Prostate gland (tissue), 2 donors: ENCODE measurements around the gene SPRTN. TPM values are rescaled to one million over a fixed set of nuclear protein-coding genes. Genes with fewer than 3 reads are reported as not detected.

Source experiments
- DNase-seq: peaks from one replicate; pipeline ENCODE4 v3.0.0-alpha.2; 2019; ENCODE audit warnings: low spot score
- H3K27ac ChIP-seq, 2 donors: fragments of 200-600 bp; sonication (generic); 2 replicates each; pipeline ENCODE4 v1.5.1; 2017 to 2019
- H3K27me3 ChIP-seq: fragments of 200-600 bp; sonication (generic); replicated peaks from 2 replicates; pipeline ENCODE4 v1.5.1; 2019; ENCODE audit not compliant: insufficient read depth
- H3K36me3 ChIP-seq, 2 donors: fragments of 200-600 bp; sonication (generic); 1 replicate in 1 of 2; 2 replicates in 1 of 2; pipeline versions ENCODE4 v1.5.1 to v1.8.1; 2017 to 2019
- H3K4me1 ChIP-seq: fragments of 200-600 bp; sonication (generic); replicated peaks from 2 replicates; pipeline ENCODE4 v1.5.1; 2019
- H3K4me3 ChIP-seq, 2 donors: fragments of 200-600 bp; sonication (generic); 2 replicates each; pipeline ENCODE4 v1.5.1; 2017 to 2019
- H3K9me3 ChIP-seq: fragments of 200-600 bp; sonication (generic); 2 replicates; pipeline ENCODE4 v1.5.1; 2017
- CTCF ChIP-seq, 4 experiments: fragments of 200-600 bp in 2 of 4; fragments of 450-650 bp in 2 of 4; sonication (generic) in 2 of 4; IDR thresholded peaks; 1 replicate in 3 of 4; 2 replicates in 1 of 4; pipeline ENCODE4 v1.5.1; 2016 to 2019; ENCODE audit warnings: antibody characterized with exemption in 4 of 4, mild to moderate bottlenecking in 2 of 4, moderate library complexity in 2 of 4
- POLR2A ChIP-seq: fragments of 450-650 bp; IDR thresholded peaks from one replicate; pipeline ENCODE4 v1.6.1; 2016; ENCODE audit warnings: antibody characterized with exemption, mild to moderate bottlenecking
- POLR2AphosphoS5 ChIP-seq: sonication (generic); formaldehyde crosslinking; IDR thresholded peaks from one replicate; pipeline ENCODE4 v1.6.1; 2017; ENCODE audit warnings: antibody characterized with exemption
- WGBS: methylation state at CpG from one replicate; pipeline ENCODE4 v1.1.5; 2018; 5-methylcytosine and 5-hydroxymethylcytosine counted together
- intact Hi-C: fragments of 100-400 bp; cut with DNase I; formaldehyde crosslinking; loops from one replicate; pipeline ENCODE4 v1.14.2; 2022
- total RNA-seq, 2 donors: library from RNA; depleted of rRNA; stranded (reverse); fragments of >200 nt; gene quantifications; one replicate each; pipeline ENCODE4 v1.1.0, GENCODE V29; 2016

The SPRTN gene
- total RNA-seq, 2 donors from 2014 or later, result 10.8 to 23.4 TPM

GRCh38 chr1:231357831-231358354, 19.8 kb downstream of the SPRTN start:
- Histone ChIP-seq H3K27me3 (no peaks in the 10 kb centered on the region), H3K27ac (no peak overlapping the region), H3K4me3 (no peak overlapping the region), H3K4me1 (no peaks in the 10 kb centered on the region), H3K9me3 (no peaks in the 10 kb centered on the region), H3K36me3 (no peaks in the 10 kb centered on the region)
- intact Hi-C loops, result loop anchor here (5.0 kb wide), 1 partner anchor 244 kb away; no protein-coding TSS in a partner anchor
- DNase-seq, result peak; percentile 62
- TF ChIP-seq CTCF (IDR thresholded peaks at IDR 0.05) (peak; percentile 56 to 85 (median 80)), POLR2A (no peak), POLR2AphosphoS5 (peak; percentile 81)
- WGBS, result 7% methylated on average over 4 of the region's 4 CpGs

GRCh38 chr1:231359113-231359512, 21.0 kb downstream of the SPRTN start:
- intact Hi-C loops, result loop anchor here (5.0 kb wide), 1 partner anchor 243 kb away; no protein-coding TSS in a partner anchor
- H3K9me3 ChIP-seq, result no peaks in the 10 kb centered on the region
- DNase-seq, result no peak

GRCh38 chr1:231362325-231362724, 24.2 kb downstream of the SPRTN start:
- TF ChIP-seq POLR2A (no peak), CTCF (IDR thresholded peaks at IDR 0.05) (no peak), POLR2AphosphoS5 (no peak)
- no peak overlapping the region for H3K27ac ChIP-seq
- no peaks in the 10 kb centered on the region for H3K36me3 ChIP-seq
- H3K27me3 ChIP-seq, result no peaks in the 10 kb centered on the region
- intact Hi-C loops, result no loop called here
- WGBS, result 91% methylated on average over 1 of the region's 1 CpG
- H3K4me3 ChIP-seq, result no peak overlapping the region
- no peaks in the 10 kb centered on the region for H3K9me3 ChIP-seq
- DNase-seq, result no peak
- H3K4me1 ChIP-seq, result no peaks in the 10 kb centered on the region

More at GRCh38 chr1:231359113-231359512, 21.0 kb downstream of the SPRTN start:
- Histone ChIP-seq H3K27ac (no peak overlapping the region), H3K4me3 (no peak overlapping the region), H3K36me3 (no peaks in the 10 kb centered on the region), H3K27me3 (no peaks in the 10 kb centered on the region), H3K4me1 (no peaks in the 10 kb centered on the region)
- 85% methylated on average over 6 of the region's 6 CpGs for WGBS
- TF ChIP-seq POLR2A (no peak), CTCF (IDR thresholded peaks at IDR 0.05) (no peak), POLR2AphosphoS5 (no peak)

DNA sequence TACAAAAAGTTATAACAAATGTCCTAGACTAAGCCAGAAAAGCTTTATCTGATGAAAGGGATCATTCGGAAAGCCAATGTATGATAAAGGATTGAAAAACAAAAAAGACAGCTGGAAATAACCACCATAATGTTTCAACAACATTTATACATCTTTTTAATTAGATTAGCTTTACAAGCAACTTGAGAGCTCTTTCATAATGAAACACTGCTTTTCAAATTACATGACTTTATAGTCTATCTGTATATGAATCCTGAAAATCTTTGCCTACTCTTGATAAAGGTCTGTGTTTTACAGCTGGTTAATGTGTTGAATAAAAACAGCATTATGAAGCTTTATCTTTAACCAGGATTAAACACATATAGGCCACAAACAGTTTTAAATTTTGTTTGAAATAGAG, 25.5 kb downstream of the SPRTN start:
- Histone ChIP-seq H3K9me3 (no peaks in the 10 kb centered on the region), H3K36me3 (no peaks in the 10 kb centered on the region), H3K27me3 (no peaks in the 10 kb centered on the region), H3K4me1 (no peaks in the 10 kb centered on the region), H3K27ac (no peak overlapping the region), H3K4me3 (no peak overlapping the region)
- DNase-seq, result no peak
- intact Hi-C loops, result no loop called here
- TF ChIP-seq CTCF (IDR thresholded peaks at IDR 0.05) (no peak), POLR2A (no peak), POLR2AphosphoS5 (no peak)
- WGBS, result 28% methylated on average over 1 of the region's 1 CpG

DNA sequence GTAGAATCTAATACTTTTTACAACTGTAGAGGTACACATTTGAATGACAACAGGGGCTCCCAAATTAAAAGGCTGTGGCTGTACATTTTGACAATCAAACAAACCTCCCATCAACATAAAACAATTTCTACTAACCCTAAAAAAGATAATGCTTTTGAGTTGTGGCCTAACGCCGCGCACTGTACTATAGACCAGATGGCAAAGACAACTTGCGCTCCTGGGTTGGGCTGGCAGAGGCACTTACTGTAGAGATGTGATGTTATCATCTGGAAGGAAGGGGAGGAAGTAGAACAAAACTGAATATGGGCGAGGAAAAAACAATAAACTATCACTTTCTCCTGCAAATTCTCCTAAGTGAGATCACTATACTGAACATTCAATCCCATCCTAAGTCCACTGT, 26.1 kb downstream of the SPRTN start:
- no peaks in the 10 kb centered on the region for H3K27me3 ChIP-seq
- H3K4me3 ChIP-seq, result no peak overlapping the region
- H3K27ac ChIP-seq, result no peak overlapping the region
- DNase-seq, result no peak
- 83% methylated on average over 5 of the region's 5 CpGs for WGBS
- H3K9me3 ChIP-seq, result no peaks in the 10 kb centered on the region
- H3K36me3 ChIP-seq, result no peaks in the 10 kb centered on the region
- no peaks in the 10 kb centered on the region for H3K4me1 ChIP-seq
- TF ChIP-seq CTCF (IDR thresholded peaks at IDR 0.05) (no peak), POLR2A (no peak), POLR2AphosphoS5 (no peak)
- intact Hi-C loops, result no loop called here
